Thyroid gland (tissue), 4 donors: ENCODE data around the gene KLHL8. TPM values are rescaled to one million over a fixed set of nuclear protein-coding genes. Genes with fewer than 3 reads are reported as not detected.

Experiments
- DNase-seq, 2 donors: peaks; one replicate each; pipeline ENCODE4 v3.0.0-alpha.2; 2019
- H3K27ac ChIP-seq, 3 donors: fragments of 200-600 bp; sonication (generic); 1 replicate in 2 of 3; 2 replicates in 1 of 3; pipeline ENCODE4 v1.5.1; 2016 to 2019; ENCODE audit warnings: mild to moderate bottlenecking in 1 of 3, moderate library complexity in 1 of 3
- H3K27me3 ChIP-seq: fragments of 200-600 bp; sonication (generic); one replicate; pipeline ENCODE4 v1.5.1; 2019
- H3K36me3 ChIP-seq, 2 donors: fragments of 200-600 bp; sonication (generic); one replicate each; pipeline ENCODE4 v1.5.1; 2016 to 2019
- H3K4me1 ChIP-seq, 2 donors: fragments of 200-600 bp; sonication (generic); one replicate each; pipeline ENCODE4 v1.5.1; 2017 to 2019
- H3K4me3 ChIP-seq, 3 donors: fragments of 200-600 bp; sonication (generic); replicated peaks in 1 of 3; 1 replicate in 2 of 3; 2 replicates in 1 of 3; pipeline ENCODE4 v1.5.1; 2016; ENCODE audit warnings: mild to moderate bottlenecking in 1 of 3
- H3K9me3 ChIP-seq: fragments of 200-600 bp; sonication (generic); one replicate; pipeline ENCODE4 v1.5.1; 2017
- POLR2A ChIP-seq, 2 donors: fragments of 450-650 bp; IDR thresholded peaks; one replicate each; pipeline ENCODE4 v1.6.1; 2017; ENCODE audit warnings: antibody characterized with exemption in 2 of 2, mild to moderate bottlenecking in 2 of 2, moderate library complexity in 1 of 2
- WGBS, 2 donors: methylation state at CpG; one replicate each; pipeline ENCODE4 v1.1.5; 2017; 5-methylcytosine and 5-hydroxymethylcytosine counted together
- intact Hi-C: fragments of 100-400 bp; cut with DNase I; formaldehyde crosslinking; loops from one replicate; pipeline ENCODE4 v1.15.1; 2023
- total RNA-seq, 4 donors: library from RNA; depleted of rRNA; stranded (reverse); fragments of >200 nt; gene quantifications; one replicate each; pipeline ENCODE4 v1.2.3, GENCODE V29; 2016
- TF ChIP-seq, protein P1 (sequence below), 6 experiments: fragments of 200-600 bp in 3 of 6; fragments of 450-650 bp in 3 of 6; sonication (generic) in 3 of 6; IDR thresholded peaks; one replicate each; pipeline ENCODE4 v1.5.1; 2016 to 2019; ENCODE audit warnings: antibody characterized with exemption in 6 of 6, mild to moderate bottlenecking in 2 of 6, inconsistent platforms in 1 of 6, moderate library complexity in 1 of 6

KLHL8 gene
- total RNA-seq, 4 donors from 2014 or later, result 24.1 to 32.8 (median 27.9) TPM

DNA sequence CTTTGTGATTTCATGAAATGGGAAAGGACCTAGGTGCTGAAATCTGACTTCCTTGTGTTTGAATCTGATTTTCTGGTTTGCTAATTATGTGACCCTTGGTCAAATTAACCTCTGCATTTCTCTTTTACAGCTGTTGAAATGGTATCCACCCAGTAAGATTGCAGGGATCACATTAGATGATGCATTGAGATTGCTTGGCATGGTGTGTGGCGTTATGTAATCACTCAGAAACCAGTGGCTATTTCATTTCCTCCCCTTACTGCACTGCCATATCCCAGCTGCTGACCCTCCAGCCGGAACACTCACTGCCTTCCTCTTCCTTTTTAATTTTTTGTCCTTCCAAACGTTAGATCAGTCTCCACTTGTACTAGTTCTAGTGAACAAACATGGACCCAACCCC, 79.0 kb downstream of the KLHL8 start:
- DNase-seq, result no peak
- peak overlapping the region in 1 of 3 donors; percentile 24 for H3K27ac ChIP-seq
- TF ChIP-seq, protein P1, sequence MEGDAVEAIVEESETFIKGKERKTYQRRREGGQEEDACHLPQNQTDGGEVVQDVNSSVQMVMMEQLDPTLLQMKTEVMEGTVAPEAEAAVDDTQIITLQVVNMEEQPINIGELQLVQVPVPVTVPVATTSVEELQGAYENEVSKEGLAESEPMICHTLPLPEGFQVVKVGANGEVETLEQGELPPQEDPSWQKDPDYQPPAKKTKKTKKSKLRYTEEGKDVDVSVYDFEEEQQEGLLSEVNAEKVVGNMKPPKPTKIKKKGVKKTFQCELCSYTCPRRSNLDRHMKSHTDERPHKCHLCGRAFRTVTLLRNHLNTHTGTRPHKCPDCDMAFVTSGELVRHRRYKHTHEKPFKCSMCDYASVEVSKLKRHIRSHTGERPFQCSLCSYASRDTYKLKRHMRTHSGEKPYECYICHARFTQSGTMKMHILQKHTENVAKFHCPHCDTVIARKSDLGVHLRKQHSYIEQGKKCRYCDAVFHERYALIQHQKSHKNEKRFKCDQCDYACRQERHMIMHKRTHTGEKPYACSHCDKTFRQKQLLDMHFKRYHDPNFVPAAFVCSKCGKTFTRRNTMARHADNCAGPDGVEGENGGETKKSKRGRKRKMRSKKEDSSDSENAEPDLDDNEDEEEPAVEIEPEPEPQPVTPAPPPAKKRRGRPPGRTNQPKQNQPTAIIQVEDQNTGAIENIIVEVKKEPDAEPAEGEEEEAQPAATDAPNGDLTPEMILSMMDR (IDR thresholded peaks at IDR 0.05), result no peak
- TF ChIP-seq POLR2A (IDR thresholded peaks at IDR 0.05), result no peak
- H3K4me3 ChIP-seq, result no peak overlapping the region
- WGBS, 2 donors, result 60 to 72% methylated on average over 3 of the region's 3 CpGs
- H3K4me1 ChIP-seq, result no peaks in the 10 kb centered on the region
- H3K36me3 ChIP-seq, result peaks cover 11 to 21% of the 10 kb centered on the region in 2 donors
- H3K9me3 ChIP-seq, result no peaks in the 10 kb centered on the region
- no peaks in the 10 kb centered on the region for H3K27me3 ChIP-seq
- intact Hi-C loops, result no loop called here

DNA sequence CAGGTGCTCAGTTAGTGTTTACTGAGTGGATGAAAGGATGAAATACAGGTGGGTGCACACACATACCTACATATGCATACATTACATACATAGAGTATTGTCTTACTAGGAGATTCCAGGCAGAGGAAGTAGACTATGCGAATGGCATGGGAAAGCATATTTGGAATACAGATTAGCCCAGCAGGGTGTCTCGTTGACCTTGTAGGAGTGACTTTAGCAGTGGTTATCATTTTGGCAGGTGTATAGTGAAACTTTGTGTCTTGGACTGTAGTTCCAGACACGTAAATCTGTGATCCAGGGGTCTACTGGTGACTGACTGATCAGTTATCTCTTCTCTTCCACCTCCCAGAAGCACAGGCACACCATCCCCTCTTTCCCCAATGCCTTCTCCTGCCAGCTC, 86.3 kb downstream of the KLHL8 start:
- no peak overlapping the region for H3K4me3 ChIP-seq
- peaks cover 29 to 43% of the 10 kb centered on the region in 2 donors for H3K4me1 ChIP-seq
- peaks cover 33 to 47% of the 10 kb centered on the region in 2 donors for H3K36me3 ChIP-seq
- no peak for DNase-seq
- TF ChIP-seq, protein P1 (IDR thresholded peaks at IDR 0.05), result no peak
- no peak for TF ChIP-seq POLR2A (IDR thresholded peaks at IDR 0.05)
- H3K27me3 ChIP-seq, result no peaks in the 10 kb centered on the region
- WGBS, 2 donors, result 64 to 96% methylated on average over 3 of the region's 3 CpGs
- H3K27ac ChIP-seq, result peak overlapping the region in 2 of 3 donors; percentile 38 to 69
- intact Hi-C loops, result no loop called here
- no peaks in the 10 kb centered on the region for H3K9me3 ChIP-seq

DNA sequence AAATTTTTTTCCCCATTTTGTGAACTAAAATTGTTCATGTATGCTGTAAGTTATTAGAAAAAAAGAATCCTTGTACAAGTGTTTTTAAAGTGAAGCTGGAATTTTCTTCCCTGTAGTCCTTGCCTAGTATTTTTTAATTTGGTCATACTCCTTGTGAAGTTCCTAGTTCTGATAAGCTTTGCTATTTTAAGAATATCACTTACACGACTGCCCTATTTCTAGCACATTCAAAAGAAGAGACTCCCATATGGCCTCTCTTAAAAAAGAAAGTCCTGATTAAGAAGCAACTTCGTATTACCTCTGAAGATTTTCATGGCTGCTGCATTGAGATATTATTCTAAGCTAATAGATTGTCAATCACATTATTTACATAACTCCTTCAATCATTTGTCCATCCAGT, 87.2 kb downstream of the KLHL8 start:
- DNase-seq, result no peak
- 73 to 74% methylated on average over 2 of the region's 2 CpGs for WGBS, 2 donors
- Histone ChIP-seq H3K27ac (peak overlapping the region; percentile 38 to 73 (median 69)), H3K9me3 (no peaks in the 10 kb centered on the region), H3K27me3 (no peaks in the 10 kb centered on the region), H3K4me3 (no peak overlapping the region), H3K36me3 (peaks cover 39 to 47% of the 10 kb centered on the region in 2 donors), H3K4me1 (peaks cover 30 to 45% of the 10 kb centered on the region in 2 donors)
- TF ChIP-seq, protein P1 (IDR thresholded peaks at IDR 0.05), result no peak
- TF ChIP-seq POLR2A (IDR thresholded peaks at IDR 0.05), result no peak
- intact Hi-C loops, result no loop called here

DNA sequence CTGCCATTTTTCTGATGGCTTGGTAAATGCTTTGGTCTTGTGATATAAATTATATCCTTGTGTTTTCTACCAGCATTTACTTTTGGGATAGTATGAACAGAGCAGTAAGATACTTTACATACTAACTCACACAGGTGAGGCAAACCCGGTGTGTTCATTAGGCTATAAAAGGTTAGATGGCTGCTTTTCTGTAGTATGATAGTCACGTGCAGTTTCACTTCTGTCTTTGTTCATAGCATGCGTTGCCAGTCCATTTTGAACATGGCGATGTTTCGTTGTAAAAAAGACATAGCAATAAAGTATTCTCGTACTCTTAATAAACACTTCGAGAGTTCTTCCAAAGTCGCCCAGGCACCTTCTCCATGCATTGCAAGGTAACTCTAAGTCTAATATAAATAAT, 88.4 kb downstream of the KLHL8 start:
- DNase-seq, result no peak

DNA sequence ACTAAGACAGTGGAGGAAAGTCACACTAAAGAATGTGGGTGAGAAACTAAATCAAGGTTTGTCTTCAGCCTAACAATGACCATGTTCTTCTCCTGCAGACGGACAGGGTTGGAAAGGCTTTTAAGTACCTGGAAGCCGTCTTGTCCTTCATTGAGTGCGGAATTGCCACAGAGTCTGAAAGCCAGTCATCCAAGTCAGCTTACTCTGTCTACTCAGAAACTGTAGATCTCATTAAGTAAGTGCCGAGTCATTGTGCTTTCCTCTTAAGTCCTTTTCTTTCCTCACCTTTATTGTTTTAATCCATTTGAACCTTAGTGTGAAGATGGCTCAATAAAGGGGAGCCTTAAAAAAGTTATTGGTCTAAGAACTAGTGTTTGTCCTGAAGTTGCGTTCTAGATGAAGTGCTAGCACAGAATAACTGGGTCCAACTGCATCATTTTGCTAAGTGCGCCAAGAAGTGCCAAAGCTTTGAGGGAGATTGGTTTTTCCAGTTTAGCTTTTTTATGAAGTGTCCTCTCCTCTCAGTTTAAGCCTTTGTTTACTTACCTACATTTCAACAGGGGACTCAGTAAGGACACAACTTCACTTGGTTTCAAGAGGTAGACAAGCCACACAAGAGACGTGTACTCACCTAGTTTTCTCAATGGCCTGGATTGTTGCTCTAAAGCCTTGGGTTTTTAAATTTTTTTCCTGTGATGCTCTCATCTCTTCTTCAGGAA, 89.3 kb downstream of the KLHL8 start:
- Histone ChIP-seq H3K4me3 (no peak overlapping the region), H3K36me3 (peaks cover 37 to 54% of the 10 kb centered on the region in 2 donors), H3K27ac (peak overlapping the region; percentile 56 to 76 (median 73)), H3K27me3 (no peaks in the 10 kb centered on the region), H3K4me1 (peaks cover 33 to 48% of the 10 kb centered on the region in 2 donors), H3K9me3 (no peaks in the 10 kb centered on the region)
- intact Hi-C loops, result no loop called here
- DNase-seq, result peak; percentile 78
- peak in 1 of 2 donors; percentile 13 for TF ChIP-seq POLR2A (IDR thresholded peaks at IDR 0.05)
- TF ChIP-seq, protein P1 (IDR thresholded peaks at IDR 0.05), result no peak
- 30 to 43% methylated on average over 7 of the region's 7 CpGs for WGBS, 2 donors

More for the DNA sequence above, 88.4 kb downstream of the KLHL8 start:
- Histone ChIP-seq H3K36me3 (peaks cover 41 to 54% of the 10 kb centered on the region in 2 donors), H3K9me3 (no peaks in the 10 kb centered on the region), H3K27ac (peak overlapping the region; percentile 38 to 73 (median 69)), H3K27me3 (no peaks in the 10 kb centered on the region), H3K4me3 (no peak overlapping the region), H3K4me1 (peaks cover 30 to 45% of the 10 kb centered on the region in 2 donors)
- WGBS, 2 donors, result 84 to 92% methylated on average over 8 of the region's 8 CpGs
- TF ChIP-seq, protein P1 (IDR thresholded peaks at IDR 0.05), result no peak
- no peak for TF ChIP-seq POLR2A (IDR thresholded peaks at IDR 0.05)
- intact Hi-C loops, result no loop called here
